OCI-LY7 (cell line): ENCODE data around the gene HS2ST1.

Experiments used
- EZH2phosphoT487 ChIP-seq: fragments of 200-600 bp; sonication (generic); IDR thresholded peaks from 2 replicates; pipeline ENCODE4 v1.6.1; 2018; ENCODE audit warnings: low read depth, borderline replicate concordance, mild to moderate bottlenecking, mixed run types, antibody characterized with exemption, low read length, moderate library complexity, mixed read lengths
- TF ChIP-seq, protein P1 (sequence below): fragments of 200-600 bp; sonication (generic); conservative IDR thresholded peaks from 2 replicates; pipeline ENCODE4 v1.5.1; 2014; ENCODE audit warnings: mild to moderate bottlenecking, antibody characterized with exemption, low read length, moderate library complexity, mixed read lengths

- TF ChIP-seq, protein P1, sequence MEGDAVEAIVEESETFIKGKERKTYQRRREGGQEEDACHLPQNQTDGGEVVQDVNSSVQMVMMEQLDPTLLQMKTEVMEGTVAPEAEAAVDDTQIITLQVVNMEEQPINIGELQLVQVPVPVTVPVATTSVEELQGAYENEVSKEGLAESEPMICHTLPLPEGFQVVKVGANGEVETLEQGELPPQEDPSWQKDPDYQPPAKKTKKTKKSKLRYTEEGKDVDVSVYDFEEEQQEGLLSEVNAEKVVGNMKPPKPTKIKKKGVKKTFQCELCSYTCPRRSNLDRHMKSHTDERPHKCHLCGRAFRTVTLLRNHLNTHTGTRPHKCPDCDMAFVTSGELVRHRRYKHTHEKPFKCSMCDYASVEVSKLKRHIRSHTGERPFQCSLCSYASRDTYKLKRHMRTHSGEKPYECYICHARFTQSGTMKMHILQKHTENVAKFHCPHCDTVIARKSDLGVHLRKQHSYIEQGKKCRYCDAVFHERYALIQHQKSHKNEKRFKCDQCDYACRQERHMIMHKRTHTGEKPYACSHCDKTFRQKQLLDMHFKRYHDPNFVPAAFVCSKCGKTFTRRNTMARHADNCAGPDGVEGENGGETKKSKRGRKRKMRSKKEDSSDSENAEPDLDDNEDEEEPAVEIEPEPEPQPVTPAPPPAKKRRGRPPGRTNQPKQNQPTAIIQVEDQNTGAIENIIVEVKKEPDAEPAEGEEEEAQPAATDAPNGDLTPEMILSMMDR = no peak
- no peak for TF ChIP-seq EZH2phosphoT487
Measured at GRCh38 chr1:87126886-87127505, 212.6 kb downstream of the HS2ST1 start.
